HG03025 (cell line): ENCODE measurements around the gene HUWE1.
"Not testable (repeated sequence)": the region's sequence is repeated elsewhere in the genome, so short reads cannot be mapped to it uniquely, and the experiment has no call there.

Experiments
- ATAC-seq: cut with Tn5 transposase; IDR thresholded peaks from one replicate; pipeline ENCODE4 v1.9.1; 2021; ENCODE audit warnings: mild to moderate bottlenecking, moderate library complexity; ENCODE audit not compliant: unreplicated experiment, low FRiP score

Gene HUWE1

GRCh38 chrX:53686151-53686885, at the start of gene HUWE1:
Gene HUWE1 (minus strand): TSS chrX:53686719. CDS start chrX:53654107, 32,612 bp downstream.
- ATAC-seq: peak; percentile 50

- ATAC-seq: no peak
Observed at GRCh38 chrX:53732797-53733196, 46.3 kb upstream of the HUWE1 start.

- ATAC-seq: no peak
Observed at GRCh38 chrX:53729751-53730150, 43.2 kb upstream of the HUWE1 start.

GRCh38 chrX:53728506-53728905, 42.0 kb upstream of the HUWE1 start:
- no peak for ATAC-seq

GRCh38 chrX:53724872-53725271, 38.4 kb upstream of the HUWE1 start:
- no peak for ATAC-seq

GRCh38 chrX:53723381-53723780, 36.9 kb upstream of the HUWE1 start:
- no peak for ATAC-seq

- not testable (repeated sequence) for ATAC-seq
Observed at GRCh38 chrX:53721610-53722009, 35.1 kb upstream of the HUWE1 start.

GRCh38 chrX:53719666-53720065, 33.1 kb upstream of the HUWE1 start:
- ATAC-seq: not testable (repeated sequence)

GRCh38 chrX:53718073-53718472, 31.6 kb upstream of the HUWE1 start:
- no peak for ATAC-seq

GRCh38 chrX:53717205-53717604, 30.7 kb upstream of the HUWE1 start:
- no peak for ATAC-seq

GRCh38 chrX:53716328-53717088, 30.0 kb upstream of the HUWE1 start:
- no peak for ATAC-seq

GRCh38 chrX:53715346-53715924, 28.9 kb upstream of the HUWE1 start:
- no peak for ATAC-seq

GRCh38 chrX:53714580-53715345, 28.2 kb upstream of the HUWE1 start:
- ATAC-seq: peak; percentile 48

GRCh38 chrX:53713987-53714579, 27.6 kb upstream of the HUWE1 start:
- ATAC-seq: no peak

GRCh38 chrX:53711436-53711835, 24.9 kb upstream of the HUWE1 start:
- ATAC-seq: no peak

- no peak for ATAC-seq
Observed at GRCh38 chrX:53704854-53705253, 18.3 kb upstream of the HUWE1 start.

GRCh38 chrX:53704294-53704693, 17.8 kb upstream of the HUWE1 start:
- ATAC-seq: no peak

GRCh38 chrX:53695946-53696549, 9.5 kb upstream of the HUWE1 start:
- no peak for ATAC-seq

- no peak for ATAC-seq
Observed at GRCh38 chrX:53694642-53695041, 8.1 kb upstream of the HUWE1 start.

GRCh38 chrX:53688300-53688699, 1.8 kb upstream of the HUWE1 start:
- no peak for ATAC-seq
